Measurements from ENCODE around the gene CAND2.
"Not testable (repeated sequence)": the region's sequence is repeated elsewhere in the genome, so short reads cannot be mapped to it uniquely, and the experiment has no call there.

CAND2 gene

DNA sequence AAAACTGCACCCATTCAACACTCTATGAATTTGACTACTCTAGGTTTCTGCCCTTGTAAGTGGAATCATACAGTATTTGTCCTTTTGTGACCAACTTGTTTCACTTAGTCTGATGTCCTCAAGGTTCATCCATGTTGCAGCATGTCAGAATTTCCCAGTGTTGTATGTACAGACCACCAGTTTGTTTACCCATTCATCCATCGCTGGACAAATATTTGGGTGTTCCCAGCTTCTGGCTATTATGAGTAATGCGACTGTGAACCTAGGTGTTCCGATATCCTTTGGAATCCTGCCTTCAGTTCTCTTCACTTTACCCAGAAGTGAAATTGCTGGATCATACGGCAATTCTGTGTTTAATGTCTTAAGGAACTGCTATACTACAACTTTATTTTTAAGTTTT, 32.3 kb downstream of the CAND2 start:
- in situ Hi-C loops (cut with MboI; ENCODE audit: low sequenced_read_pairs) = no loop called here

DNA sequence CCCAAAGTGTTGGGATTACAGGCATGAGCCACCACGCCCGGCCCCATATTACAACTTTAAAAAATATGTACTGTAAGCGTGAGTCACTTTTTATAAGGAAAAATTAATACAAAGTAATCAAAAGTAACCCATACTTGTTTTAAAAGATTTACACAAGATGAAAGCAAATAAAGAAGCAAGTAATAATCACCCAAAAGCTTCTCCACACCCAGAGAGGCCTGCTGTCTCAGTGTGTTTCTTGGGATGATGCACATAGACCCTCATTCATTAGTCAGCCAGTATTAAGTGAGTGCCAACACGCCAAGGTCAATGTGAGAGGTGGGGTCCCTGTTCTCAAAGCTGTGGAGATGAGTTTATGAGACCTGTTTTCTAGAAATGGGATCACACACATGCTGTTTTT, 32.9 kb downstream of the CAND2 start:
- in situ Hi-C loops (cut with MboI; ENCODE audit: low sequenced_read_pairs) = no loop called here

DNA sequence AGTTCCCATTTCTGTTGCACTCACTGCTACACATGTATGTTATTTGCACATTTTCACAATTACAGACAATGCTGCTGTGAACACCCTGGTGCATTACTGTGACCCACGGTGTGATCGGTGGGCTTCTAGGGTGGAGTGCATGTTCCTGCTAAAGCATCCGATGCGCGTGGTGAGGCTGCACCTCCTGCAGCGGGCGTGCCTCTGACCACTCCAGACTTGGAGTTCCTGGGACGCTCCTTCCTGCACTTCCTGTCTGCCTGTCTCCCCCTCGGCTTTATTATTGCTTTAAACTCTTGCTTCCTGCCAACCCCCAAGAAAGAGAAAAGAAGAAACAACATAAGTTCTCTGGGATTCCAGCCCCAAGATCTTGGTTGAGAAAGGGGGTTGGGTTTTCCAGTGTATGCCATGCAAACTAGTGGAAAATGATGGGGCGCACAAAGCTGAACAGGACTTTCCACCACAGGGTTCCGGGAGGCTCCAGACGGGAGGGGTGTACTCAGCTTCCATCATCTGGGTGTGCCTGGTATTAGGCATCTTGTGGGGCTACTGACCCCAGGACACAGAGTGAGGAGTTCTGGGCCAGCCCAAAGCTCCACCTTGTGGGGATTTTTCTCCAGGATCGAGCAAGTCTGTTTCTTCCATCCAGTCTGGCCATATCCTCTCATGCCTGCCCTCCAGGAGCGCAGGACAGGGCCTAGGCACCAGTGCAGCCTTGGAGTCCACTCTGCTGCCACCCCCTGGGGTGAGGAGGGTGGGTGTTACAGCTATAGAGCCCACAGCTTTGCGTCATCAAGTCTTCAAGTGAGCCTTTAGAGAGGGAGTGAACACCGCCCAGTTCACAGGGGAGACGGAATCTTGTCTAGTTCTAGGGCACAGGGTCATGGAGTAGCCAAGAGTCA, 33.7 kb downstream of the CAND2 start:
- in situ Hi-C loops (cut with MboI; ENCODE audit: low sequenced_read_pairs) = no loop called here

DNA sequence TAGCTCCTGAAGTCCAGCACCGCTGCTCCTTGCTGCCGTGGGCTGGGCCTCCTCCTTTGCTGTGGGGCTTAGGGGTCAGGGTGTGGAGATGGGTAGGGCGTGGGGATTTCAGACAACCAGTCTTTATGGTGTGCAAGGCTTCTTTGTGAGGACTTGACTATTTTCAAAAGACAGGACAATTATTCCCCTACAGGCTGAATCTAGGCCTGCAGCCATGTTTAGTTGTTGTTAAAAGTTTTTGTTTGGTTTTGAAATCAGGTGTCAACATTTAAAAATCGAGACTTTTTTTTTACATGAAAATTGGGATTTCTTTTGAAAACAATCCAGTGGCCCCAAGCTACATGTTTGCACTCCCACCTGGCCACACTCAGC, 34.3 kb downstream of the CAND2 start:
- in situ Hi-C loops (cut with MboI; ENCODE audit: low sequenced_read_pairs) = no loop called here

DNA sequence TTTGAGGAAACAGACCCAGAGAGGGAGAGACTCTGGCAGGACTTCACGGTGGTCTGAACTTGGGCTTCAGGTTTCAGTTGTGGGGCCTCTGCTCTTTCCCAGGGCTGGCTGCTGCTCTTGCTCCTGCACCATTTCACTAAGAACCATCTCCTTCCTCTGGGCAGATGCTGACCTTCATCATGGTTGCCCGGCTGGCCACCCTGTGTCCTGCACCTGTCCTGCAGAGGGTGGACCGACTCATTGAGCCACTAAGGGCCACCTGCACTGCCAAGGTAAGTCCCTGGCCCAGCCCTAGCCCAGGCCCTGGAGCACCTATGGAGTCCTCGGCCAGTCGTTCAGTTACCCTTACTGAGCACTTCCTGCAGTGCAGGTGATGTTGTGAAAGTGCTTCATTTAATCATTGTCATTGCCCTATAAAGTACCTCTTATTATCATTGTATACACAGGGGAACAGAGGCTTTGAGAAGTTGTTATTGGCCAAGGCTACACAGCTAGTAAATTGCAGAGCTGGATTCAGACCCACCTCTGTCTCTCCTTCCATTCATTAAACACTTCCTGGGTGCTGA, 34.9 kb downstream of the CAND2 start:
- in situ Hi-C loops (cut with MboI; ENCODE audit: low sequenced_read_pairs) = no loop called here

DNA sequence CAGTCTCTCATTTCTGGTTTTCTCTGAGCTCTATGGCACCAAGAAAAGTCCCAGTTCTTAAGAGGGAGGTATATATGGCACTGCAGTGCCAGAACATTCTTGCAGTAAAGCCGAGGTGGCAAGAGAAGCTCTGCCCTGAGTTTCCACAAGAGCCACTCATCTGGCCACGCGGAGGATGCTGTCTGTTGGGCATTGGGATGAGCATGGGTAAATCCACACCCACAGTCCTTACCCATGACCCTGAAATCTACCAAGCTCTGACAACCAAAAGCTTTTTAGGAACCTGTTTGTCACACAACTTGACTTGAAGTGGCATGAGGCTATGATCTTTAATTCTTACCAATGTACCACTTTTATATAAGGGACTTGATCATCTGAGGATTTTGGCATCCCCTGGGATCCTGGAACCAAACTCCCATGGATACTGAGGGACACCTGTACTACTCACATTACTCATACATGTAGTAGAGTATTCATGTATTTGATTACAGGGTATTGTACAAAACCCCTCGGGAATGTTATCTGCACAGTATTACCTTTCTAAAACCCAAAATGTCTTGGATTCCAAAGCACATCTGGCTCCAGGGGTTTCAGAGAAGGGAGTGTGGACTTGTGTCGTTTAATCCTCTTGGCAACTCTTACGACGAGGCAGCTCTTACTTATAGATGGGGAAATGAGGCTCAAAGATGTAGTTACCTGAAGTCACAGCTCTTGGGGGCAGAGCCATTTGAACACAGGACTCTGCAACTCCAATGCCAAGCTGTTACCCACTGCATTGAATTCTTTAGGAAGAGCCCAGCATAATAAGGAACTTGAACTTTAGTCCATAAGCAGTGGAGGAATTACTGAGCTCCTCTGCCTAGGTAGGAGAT, 36.1 kb downstream of the CAND2 start:
- in situ Hi-C loops (cut with MboI; ENCODE audit: low sequenced_read_pairs) = no loop called here

DNA sequence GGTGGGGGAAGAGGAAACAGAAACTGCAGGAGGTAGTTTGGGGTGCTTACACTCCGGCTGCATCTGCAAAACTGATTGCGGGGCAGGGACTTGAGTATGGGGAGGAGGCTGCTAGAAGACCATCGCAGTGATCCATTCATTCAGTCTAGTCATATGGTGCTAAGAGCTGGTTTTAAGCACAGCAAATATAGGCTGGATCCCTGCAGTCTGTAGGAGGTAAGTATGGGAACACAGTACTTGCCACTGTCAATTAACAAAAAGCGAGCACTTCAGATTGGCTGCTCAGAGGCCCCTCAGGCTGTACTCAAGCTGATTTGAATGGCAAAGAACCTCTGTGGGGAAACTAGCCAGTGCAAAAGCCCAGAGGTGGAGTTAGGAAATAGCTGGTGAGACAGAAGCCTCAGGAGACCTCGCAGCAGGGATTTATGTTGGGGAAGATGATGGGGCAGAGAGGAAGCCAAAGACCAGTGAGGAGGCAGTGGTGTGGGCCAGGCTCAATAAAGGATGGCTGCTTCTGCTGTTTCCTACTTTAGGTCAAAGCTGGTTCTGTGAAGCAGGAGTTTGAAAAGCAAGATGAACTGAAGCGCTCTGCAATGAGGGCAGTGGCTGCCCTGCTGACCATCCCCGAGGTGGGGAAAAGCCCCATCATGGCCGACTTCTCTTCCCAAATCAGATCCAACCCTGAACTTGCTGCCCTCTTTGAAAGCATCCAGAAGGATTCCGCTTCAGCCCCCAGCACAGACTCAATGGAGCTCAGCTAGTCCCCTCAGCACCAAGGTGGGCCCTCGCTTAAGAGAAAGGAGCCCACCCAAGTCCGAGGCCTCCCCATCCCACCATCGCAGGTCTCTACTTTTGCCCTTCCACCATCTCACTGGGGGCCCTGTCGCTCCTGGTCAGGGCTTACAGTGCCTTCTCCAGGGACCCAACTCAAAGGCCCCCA, 37.0 kb downstream of the CAND2 start:
- in situ Hi-C loops (cut with MboI; ENCODE audit: low sequenced_read_pairs) = no loop called here

DNA sequence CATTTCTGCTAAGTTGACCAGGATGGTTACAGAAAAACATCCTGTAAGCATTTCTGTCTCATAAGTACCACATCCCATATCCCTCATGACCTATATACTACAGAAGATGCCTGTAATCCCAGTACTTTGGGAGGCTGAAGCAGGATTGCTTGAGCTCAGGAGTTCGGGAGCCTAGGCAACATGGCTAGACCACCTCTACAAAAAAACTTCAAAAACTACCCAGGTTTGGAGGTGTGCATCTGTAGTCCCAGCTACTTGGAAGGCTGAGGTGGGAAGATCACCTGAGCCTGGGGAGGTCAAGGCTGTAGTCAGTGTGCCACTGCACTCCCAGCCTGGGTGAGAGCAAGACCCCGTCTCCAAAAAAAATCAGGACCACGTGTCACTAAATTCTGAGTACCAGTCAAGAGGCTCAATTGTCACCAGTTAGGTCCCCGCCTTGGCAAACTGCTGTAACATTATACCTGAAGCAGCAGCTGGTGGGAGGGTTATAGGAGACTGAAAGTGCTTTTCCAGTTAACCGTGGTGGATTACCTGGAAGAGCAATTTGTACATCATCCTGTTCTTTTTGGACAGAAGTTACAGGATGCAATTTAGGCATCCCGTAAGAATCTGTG, 38.7 kb downstream of the CAND2 start:
- in situ Hi-C loops (cut with MboI; ENCODE audit: low sequenced_read_pairs) = no loop called here

DNA sequence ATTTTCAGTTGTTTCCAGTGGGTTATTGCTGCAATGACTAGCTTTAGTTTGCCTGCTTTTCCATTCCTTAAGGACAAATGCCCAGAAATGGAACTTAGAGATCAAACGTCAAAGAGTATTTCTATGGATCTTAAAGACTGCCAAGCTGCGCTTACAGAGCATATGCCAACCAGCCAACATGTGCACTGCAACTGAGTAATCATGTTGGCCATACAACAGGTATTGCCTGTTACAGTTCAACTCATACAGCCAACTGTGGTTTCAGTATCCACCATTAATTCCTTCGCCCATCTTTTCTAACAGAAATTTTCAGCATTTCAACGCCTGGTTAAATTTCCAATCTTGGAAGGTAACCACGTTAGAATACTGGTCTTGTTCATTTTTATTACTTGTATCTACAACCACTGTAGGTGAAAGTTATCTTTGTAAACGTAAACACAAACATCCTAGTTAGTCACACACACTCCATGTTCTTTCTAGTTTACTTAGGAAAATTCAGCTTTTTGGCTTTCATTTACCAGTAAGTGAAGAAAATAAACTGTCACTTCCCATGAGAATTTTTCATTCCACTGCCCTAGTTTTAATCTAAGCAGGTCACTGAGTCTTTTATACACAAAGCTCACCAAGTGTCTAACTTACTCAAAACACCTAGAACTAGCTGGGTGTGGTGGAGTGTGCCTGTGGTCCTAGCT, 41.0 kb downstream of the CAND2 start:
- in situ Hi-C loops (cut with MboI; ENCODE audit: low sequenced_read_pairs) = no loop called here

DNA sequence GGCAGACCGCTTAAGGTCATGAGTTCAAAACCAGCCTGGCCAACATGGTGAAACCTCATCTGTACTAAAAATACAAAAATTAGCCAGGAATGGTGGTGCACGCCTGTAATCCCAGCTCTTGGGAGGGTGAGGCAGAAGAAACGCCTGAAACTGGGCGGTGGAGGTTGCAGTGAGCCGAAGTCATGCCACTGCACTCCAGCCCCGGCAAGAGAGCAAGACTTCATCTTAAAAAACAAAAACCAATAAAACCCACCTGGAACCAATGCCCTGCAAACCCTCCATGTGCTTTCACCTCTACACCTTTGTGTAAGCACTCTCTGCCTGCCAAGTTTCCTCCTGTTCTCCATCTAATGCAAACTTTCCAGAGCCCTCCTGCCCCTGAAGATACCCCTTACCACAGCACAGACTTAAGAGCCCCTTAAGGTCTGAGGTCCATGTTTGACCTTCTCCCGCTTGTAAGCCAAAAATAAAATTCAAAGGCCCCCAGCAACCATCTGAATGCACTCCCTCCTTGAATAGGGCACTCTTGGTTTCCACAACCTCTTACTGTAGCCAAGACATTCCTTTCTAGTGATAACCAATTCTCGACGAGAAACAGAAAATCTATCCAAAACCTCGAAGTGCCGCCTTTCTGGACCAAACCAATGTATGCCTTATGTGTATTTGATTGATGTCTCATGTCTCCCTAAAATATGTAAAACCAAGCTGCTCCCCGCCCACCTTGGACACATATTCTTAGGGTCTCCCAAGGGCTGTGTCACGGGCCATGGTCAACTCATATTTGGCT, 41.9 kb downstream of the CAND2 start:
- in situ Hi-C loops (cut with MboI; ENCODE audit: low sequenced_read_pairs) = no loop called here

DNA sequence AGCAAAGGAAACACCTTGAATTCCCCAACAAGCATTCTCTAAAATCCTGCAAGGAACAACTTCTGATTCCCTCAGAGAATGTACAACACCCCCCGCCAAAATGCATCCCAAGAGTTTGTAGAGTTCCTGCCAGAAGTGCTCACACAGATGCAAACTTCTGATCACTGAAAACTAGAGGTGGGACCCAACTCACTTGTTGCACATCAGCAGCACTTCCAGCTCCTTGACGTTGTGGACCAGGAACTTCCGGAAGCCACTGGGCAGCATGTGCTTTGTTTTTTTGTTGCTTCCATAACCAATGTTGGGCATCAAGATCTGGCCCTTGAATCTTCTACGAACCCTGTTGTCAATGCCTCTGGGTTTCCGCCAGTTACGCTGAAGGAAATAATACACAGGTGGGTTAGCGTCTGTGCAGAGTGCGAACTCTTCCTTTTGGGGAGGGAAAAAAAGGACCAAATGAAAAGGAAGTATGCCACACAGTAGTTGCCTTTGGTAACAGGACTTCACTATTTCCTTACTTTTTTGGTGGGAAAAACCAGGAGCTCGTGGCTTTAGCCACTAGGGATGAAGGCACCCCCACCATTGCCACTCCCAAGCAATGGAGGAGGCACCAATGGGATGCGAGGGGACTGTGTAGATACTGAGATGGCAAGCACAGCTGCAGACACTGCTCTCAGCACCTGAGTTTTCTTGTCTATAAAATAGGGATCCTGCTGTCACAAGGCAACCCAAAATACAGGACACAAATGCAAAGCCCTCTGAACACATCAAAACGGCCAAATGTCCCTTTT, 42.9 kb downstream of the CAND2 start:
- in situ Hi-C loops (cut with MboI; ENCODE audit: low sequenced_read_pairs) = no loop called here

DNA sequence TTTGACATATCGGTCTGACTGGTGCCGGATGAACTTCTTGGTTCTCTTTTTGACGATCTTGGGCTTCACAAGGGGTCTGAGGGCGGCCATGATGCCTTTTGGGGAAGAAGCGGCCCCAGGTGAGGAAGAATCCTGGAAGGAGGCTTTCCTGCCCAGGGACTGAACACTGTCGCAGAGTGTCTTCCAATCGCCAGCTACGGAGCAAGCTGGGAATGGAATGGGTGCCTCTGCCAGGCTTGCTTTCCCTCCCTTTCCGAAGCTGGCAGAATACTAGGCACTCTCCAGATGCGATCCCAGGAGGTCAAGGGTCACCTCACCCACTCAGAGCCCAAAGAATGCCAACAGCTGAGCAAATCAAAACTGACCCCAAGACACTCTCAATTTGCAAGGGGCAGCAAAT, 43.7 kb downstream of the CAND2 start:
- in situ Hi-C loops (cut with MboI; ENCODE audit: low sequenced_read_pairs) = not testable (repeated sequence)

DNA sequence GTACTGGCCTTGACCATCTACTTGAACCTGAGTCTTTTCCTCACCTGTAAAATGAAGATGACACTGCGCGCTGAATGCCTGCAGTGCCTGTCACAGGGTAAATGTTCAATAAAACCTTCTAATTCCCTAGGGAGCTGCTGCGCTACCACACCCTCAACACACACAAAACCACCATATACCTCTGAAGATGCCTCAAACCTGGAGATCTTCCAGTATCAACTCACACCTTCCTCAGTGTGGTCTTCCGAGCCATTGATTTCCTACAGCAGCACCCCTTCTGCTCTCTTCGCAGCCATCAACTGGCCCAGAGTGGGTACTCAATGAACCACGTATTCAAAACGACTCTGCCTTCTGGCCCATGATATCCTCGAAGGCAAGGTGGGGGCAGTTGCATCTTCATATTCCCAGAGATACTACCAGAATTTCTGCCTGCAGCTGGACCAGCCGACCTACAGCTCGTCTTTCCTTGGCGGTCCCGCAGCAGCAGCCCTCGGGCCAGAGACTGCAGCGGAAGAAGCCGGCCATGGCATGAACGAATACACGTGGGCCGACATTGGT, 44.2 kb downstream of the CAND2 start:
- in situ Hi-C loops (cut with MboI; ENCODE audit: low sequenced_read_pairs) = no loop called here

DNA sequence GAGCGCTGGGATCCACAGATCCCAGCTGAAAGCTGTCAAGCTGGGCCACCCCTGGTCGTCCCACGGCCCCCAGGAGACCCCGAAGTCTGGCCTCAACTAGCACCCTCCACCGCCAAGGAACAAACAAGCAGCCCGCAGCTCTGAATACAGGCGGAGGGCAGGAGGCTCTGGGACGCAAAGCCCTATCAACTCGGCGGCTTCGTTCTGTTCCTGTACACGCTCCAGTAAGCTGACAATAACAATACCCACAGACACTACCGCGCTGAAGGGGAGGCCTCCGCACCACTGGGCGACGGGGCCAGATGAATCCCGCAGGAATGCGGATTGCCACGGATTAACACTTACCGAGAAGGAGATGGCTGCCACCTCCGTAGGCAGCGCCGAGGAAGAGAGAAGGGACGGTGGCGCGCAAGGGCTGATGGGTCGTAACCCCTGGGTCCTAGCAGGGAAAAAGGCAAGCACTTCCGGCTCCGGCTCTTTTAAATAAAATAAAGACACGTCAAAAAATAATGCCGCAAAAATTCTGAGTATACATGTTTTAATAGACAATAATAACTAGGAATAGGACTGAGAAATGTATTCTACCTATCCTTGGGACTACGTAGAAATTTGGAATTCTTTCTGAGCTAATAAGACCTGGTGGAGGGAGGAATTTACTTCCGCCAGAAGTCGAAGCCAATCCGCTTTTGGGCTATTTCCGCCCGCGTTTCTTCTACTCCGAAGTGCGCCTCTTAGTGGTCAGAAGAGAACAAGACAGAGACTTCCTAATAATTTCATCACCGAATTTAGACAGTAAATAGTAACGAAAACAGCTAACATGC, 44.9 kb downstream of the CAND2 start, which contains the start of gene RPL32:
Gene RPL32, minus strand, starts transcription at position 417 of the 821 bp plus-strand sequence. CDS start 1,328 bp downstream, outside the sequence.
- in situ Hi-C loops (cut with MboI; ENCODE audit: low sequenced_read_pairs) = no loop called here

DNA sequence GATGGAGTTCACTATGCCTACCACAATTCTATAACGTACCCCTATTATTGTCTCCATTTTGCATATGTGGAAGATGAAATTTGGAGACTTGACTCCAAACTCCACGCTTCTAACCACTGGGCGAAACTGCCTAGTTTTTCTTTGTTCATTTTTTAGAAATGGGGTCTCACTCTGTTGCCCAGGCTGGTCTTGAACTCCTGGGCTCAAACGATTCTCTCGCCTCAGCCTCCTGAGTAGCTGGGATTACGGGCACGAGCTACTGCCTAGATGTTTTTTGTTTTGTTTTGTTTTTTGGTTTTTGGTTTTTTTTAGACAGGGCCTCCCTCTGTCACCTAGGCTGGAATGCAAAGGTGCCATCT, 45.5 kb downstream of the CAND2 start:
- in situ Hi-C loops (cut with MboI; ENCODE audit: low sequenced_read_pairs) = no loop called here

DNA sequence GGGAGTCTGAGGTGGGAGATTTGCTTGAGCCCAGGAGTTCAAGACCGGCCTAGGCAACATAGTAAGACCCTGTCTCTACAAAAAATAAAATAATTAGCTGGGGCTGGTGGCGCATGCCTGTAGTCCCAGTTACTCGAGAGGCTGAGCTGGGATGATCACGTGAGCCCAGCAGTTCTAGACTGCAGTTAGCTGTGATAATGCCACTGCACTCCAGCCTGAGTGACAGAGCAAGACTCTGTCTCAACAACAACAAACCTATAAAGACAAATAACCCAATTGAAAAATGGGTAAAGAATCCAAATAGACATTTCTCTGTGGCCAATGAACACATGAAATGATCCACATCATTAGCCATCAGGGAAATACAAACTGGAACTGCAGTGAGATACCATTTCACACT, 46.0 kb downstream of the CAND2 start:
- in situ Hi-C loops (cut with MboI; ENCODE audit: low sequenced_read_pairs) = no loop called here

DNA sequence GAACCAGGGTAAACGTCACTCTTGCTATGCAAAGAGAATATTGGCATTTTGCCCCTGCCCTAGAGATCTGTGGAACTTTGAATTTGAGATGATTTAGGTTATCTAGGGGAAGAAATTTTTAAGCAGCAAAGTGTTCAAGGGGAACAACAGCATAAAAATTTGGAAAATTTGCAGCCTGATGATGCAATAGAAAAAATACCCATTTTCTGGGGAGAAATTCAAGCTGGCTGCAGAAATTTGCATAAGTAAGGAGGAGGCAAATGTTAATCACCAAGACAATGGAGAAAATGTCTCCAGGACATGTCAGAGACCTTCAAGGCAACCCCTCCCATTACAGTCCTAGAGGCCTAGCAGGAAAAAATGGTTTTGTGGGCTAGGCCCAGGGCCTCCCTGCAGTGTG, 49.3 kb downstream of the CAND2 start:
- in situ Hi-C loops (cut with MboI; ENCODE audit: low sequenced_read_pairs) = no loop called here
